ENCODE measurements around the gene TEX53. TPM values are rescaled to one million over a fixed set of nuclear protein-coding genes. Genes with fewer than 3 reads are reported as not detected.

Gene TEX53
- total RNA-seq, 3 donors from 2014 or later, result not detected

- DNase-seq (no peak), ATAC-seq (no peak)
- H3K4me3 Mint-ChIP-seq, result peak overlapping the region; percentile 87
- H3K4me1 Mint-ChIP-seq (ENCODE audit: low read depth), result peaks cover 54% of the 10 kb centered on the region
- H3K27me3 Mint-ChIP-seq (ENCODE audit: low read depth), result no peaks in the 10 kb centered on the region
- H3K9me3 Mint-ChIP-seq, result no peaks in the 10 kb centered on the region
- H3K36me3 Mint-ChIP-seq (ENCODE audit: insufficient read depth), result peaks cover 5% of the 10 kb centered on the region
Observed at GRCh38 chr9:114612272-114612923, 45.2 kb downstream of the TEX53 start.

GRCh38 chr9:114611516-114612271 is 45.9 kb downstream of the TEX53 start:
- ATAC-seq (peak; percentile 72 to 74), DNase-seq (peak; percentile 48)
- Mint-ChIP-seq H3K4me3 (peak overlapping the region; percentile 87), H3K36me3 (ENCODE audit: insufficient read depth) (peaks cover 6% of the 10 kb centered on the region), H3K9me3 (no peaks in the 10 kb centered on the region), H3K4me1 (ENCODE audit: low read depth) (peaks cover 51% of the 10 kb centered on the region), H3K27me3 (ENCODE audit: low read depth) (no peaks in the 10 kb centered on the region)

GRCh38 chr9:114608525-114608796 is 49.1 kb downstream of the TEX53 start:
- DNase-seq, result no peak
- no peak overlapping the region for H3K4me3 Mint-ChIP-seq

GRCh38 chr9:114607671-114608524 is 49.7 kb downstream of the TEX53 start:
- ATAC-seq, result no peak
- Mint-ChIP-seq H3K9me3 (no peaks in the 10 kb centered on the region), H3K4me3 (no peak overlapping the region)

More at GRCh38 chr9:114608525-114608796, 49.1 kb downstream of the TEX53 start:
- no peak for ATAC-seq
- Mint-ChIP-seq H3K27me3 (ENCODE audit: low read depth) (no peaks in the 10 kb centered on the region), H3K9me3 (no peaks in the 10 kb centered on the region), H3K4me1 (ENCODE audit: low read depth) (peaks cover 36% of the 10 kb centered on the region), H3K36me3 (ENCODE audit: insufficient read depth) (peaks cover 6% of the 10 kb centered on the region)

GRCh38 chr9:114606597-114607207 is 50.9 kb downstream of the TEX53 start:
- DNase-seq (no peak), ATAC-seq (no peak)
- Mint-ChIP-seq H3K9me3 (peaks cover 4% of the 10 kb centered on the region), H3K4me1 (ENCODE audit: low read depth) (peaks cover 20% of the 10 kb centered on the region), H3K36me3 (ENCODE audit: insufficient read depth) (peaks cover 9% of the 10 kb centered on the region), H3K27me3 (ENCODE audit: low read depth) (no peaks in the 10 kb centered on the region), H3K4me3 (no peak overlapping the region)

More at GRCh38 chr9:114607671-114608524, 49.7 kb downstream of the TEX53 start:
- H3K36me3 Mint-ChIP-seq (ENCODE audit: insufficient read depth), result peaks cover 6% of the 10 kb centered on the region
- peaks cover 31% of the 10 kb centered on the region for H3K4me1 Mint-ChIP-seq (ENCODE audit: low read depth)
- H3K27me3 Mint-ChIP-seq (ENCODE audit: low read depth), result no peaks in the 10 kb centered on the region
- DNase-seq, result no peak

Other genes starting within 250 kb of the TEX53 start
- 1 to 10 TPM; 2.0 to 5.8 (median 2.2) TPM for gene WHRN, start 152.3 kb downstream of the TEX53 start, total RNA-seq
- 10 to 100 TPM; 45.2 to 51.0 (median 50.3) TPM for gene ATP6V1G1, start 70.0 kb downstream of the TEX53 start, total RNA-seq
- gene TMEM268, start 46.5 kb downstream of the TEX53 start, total RNA-seq, result 10 to 100 TPM; 21.6 to 28.4 (median 22.8) TPM
- gene TEX48, start 24.4 kb upstream of the TEX53 start, total RNA-seq, result under 1 TPM in 1 of 3 donors, not detected in 2; 0.42 TPM
- gene TNFSF15, start 148.2 kb upstream of the TEX53 start, total RNA-seq, result under 1 TPM; 0.32 to 0.53 (median 0.43) TPM